SK-N-SH (cell line): ENCODE results near the gene BPIFB3. TPM values are rescaled to one million over a fixed set of nuclear protein-coding genes. Genes with fewer than 3 reads are reported as not detected.

Experiments
- CTCF ChIA-PET: fragments of 300-600, 350-600 bp; formaldehyde crosslinking; extraction: SDS; loops from one replicate; lab custom pipeline; 2021; lab: Yijun Ruan, JAX
- POLR2A ChIA-PET: fragments of 350-600 bp; sonication (Branson Sonifier 250); formaldehyde crosslinking; extraction: SDS; loops from one replicate; lab custom pipeline; 2020; ENCODE audit warnings: antibody characterized with exemption, inconsistent platforms; lab: Yijun Ruan, JAX
- DNase-seq: peaks from one replicate; pipeline ENCODE4 v3.0.0; 2012
- H2AFZ ChIP-seq: fragments of 200-600 bp; sonication (generic); 2 replicates; pipeline ENCODE4 v1.8.1; 2016; ENCODE audit warnings: antibody characterized with exemption, mild to moderate bottlenecking, low read depth
- H3F3A ChIP-seq: fragments of 200-600 bp; sonication (generic); replicated peaks from 2 replicates; pipeline ENCODE3; 2016; ENCODE audit warnings: antibody characterized with exemption, mild to moderate bottlenecking; ENCODE audit not compliant: insufficient read depth
- H3K27ac ChIP-seq, 2 experiments: fragments of 200-500 bp in 1 of 2; fragments of 200-600 bp in 1 of 2; sonication (Bioruptor generic) in 1 of 2; sonication (generic), shearing (Covaris generic) in 1 of 2; 2 replicates each; pipeline versions ENCODE4 v1.5.1 to v1.6.1; 2014 to 2016; ENCODE audit warnings: low read depth in 2 of 2, inconsistent platforms in 1 of 2, low read length in 1 of 2, mild to moderate bottlenecking in 1 of 2, mixed read lengths in 1 of 2
- H3K27me3 ChIP-seq: fragments of 200-600 bp; sonication (generic), shearing (Covaris generic); 2 replicates; pipeline ENCODE4 v1.6.1; 2016; ENCODE audit warnings: mixed run types; ENCODE audit not compliant: insufficient read depth
- H3K36me3 ChIP-seq, 2 experiments: fragments of 200-500 bp in 1 of 2; fragments of 200-600 bp in 1 of 2; sonication (Bioruptor generic) in 1 of 2; sonication (generic) in 1 of 2; replicated peaks in 1 of 2; 2 replicates each; pipeline versions ENCODE3 to v1.5.1; 2014 to 2016; ENCODE audit warnings: low read length in 1 of 2, mild to moderate bottlenecking in 1 of 2; ENCODE audit not compliant: insufficient read depth in 2 of 2, control insufficient read depth in 1 of 2
- H3K4me1 ChIP-seq, 2 experiments: fragments of 200-500 bp in 1 of 2; fragments of 200-600 bp in 1 of 2; sonication (Bioruptor generic) in 1 of 2; sonication (generic), shearing (Covaris generic) in 1 of 2; 2 replicates each; pipeline versions ENCODE4 v1.5.1 to v1.6.1; 2014 to 2016; ENCODE audit warnings: low read depth in 1 of 2, low read length in 1 of 2, mixed run types in 1 of 2; ENCODE audit not compliant: insufficient read depth in 2 of 2, control insufficient read depth in 1 of 2
- H3K4me2 ChIP-seq: fragments of 200-600 bp; sonication (generic), shearing (Covaris generic); 2 replicates; pipeline ENCODE4 v1.6.1; 2017; ENCODE audit warnings: mixed run types
- H3K4me3 ChIP-seq, 2 experiments: fragments of 200-500 bp in 1 of 2; fragments of 200-600 bp in 1 of 2; sonication (Bioruptor generic) in 1 of 2; sonication (generic), shearing (Covaris generic) in 1 of 2; 2 replicates each; pipeline versions ENCODE4 v1.5.1 to v1.8.1; 2014 to 2016; ENCODE audit warnings: low read depth in 2 of 2, inconsistent platforms in 1 of 2, low read length in 1 of 2, mild to moderate bottlenecking in 1 of 2, mixed read lengths in 1 of 2, moderate library complexity in 1 of 2
- H3K79me2 ChIP-seq: fragments of 200-600 bp; sonication (generic); 2 replicates; pipeline ENCODE4 v1.8.1; 2017; ENCODE audit warnings: mild to moderate bottlenecking; ENCODE audit not compliant: insufficient read depth
- H3K9ac ChIP-seq: fragments of 200-600 bp; sonication (generic); 2 replicates; pipeline ENCODE4 v1.6.1; 2017; ENCODE audit warnings: mixed run types
- H3K9me2 ChIP-seq: fragments of 200-600 bp; sonication (generic); 2 replicates; pipeline ENCODE4 v1.6.1; 2017; ENCODE audit warnings: mixed run types
- H3K9me3 ChIP-seq: fragments of 200-600 bp; sonication (generic); 2 replicates; pipeline ENCODE4 v1.6.1; 2017; ENCODE audit warnings: mixed run types, mild to moderate bottlenecking, moderate library complexity
- H4K20me1 ChIP-seq: fragments of 200-600 bp; sonication (generic); 2 replicates; pipeline ENCODE4 v1.6.1; 2017; ENCODE audit warnings: mild to moderate bottlenecking, mixed run types; ENCODE audit not compliant: insufficient read depth
- CHD2 ChIP-seq: fragments of 150-350 bp; IDR thresholded peaks from 2 replicates; pipeline ENCODE4 v1.6.1; 2018; ENCODE audit warnings: low read length; ENCODE audit not compliant: partially characterized antibody
- ELF1 ChIP-seq: IDR thresholded peaks from 2 replicates; pipeline ENCODE4 v1.4.0; 2012
- FOXM1 ChIP-seq: IDR thresholded peaks from 2 replicates; pipeline ENCODE4 v1.4.0; 2012; ENCODE audit warnings: low read depth, mild to moderate bottlenecking
- JUND ChIP-seq: IDR thresholded peaks from 2 replicates; pipeline ENCODE4 v1.4.0; 2012
- RAD21 ChIP-seq: IDR thresholded peaks from 2 replicates; pipeline ENCODE4 v1.6.1; 2012; ENCODE audit warnings: mild to moderate bottlenecking, low read length
- RFX5 ChIP-seq: IDR thresholded peaks from 2 replicates; pipeline ENCODE4 v1.6.1; 2012; ENCODE audit warnings: mild to moderate bottlenecking, improper control_type of control experiment, low read length
- RXRA ChIP-seq: IDR thresholded peaks from 2 replicates; pipeline ENCODE4 v1.4.0; 2012; ENCODE audit warnings: low read depth, mild to moderate bottlenecking, borderline replicate concordance
- USF2 ChIP-seq: fragments of 150-350 bp; IDR thresholded peaks from 2 replicates; pipeline ENCODE4 v1.6.1; 2017; ENCODE audit warnings: antibody characterized with exemption, low read length, low read depth, borderline replicate concordance
- YY1 ChIP-seq: IDR thresholded peaks from 2 replicates; pipeline ENCODE4 v1.4.0; 2012; ENCODE audit warnings: low read depth, mild to moderate bottlenecking
- ZBTB33 ChIP-seq: IDR thresholded peaks from 2 replicates; pipeline ENCODE4 v1.4.0; 2012; ENCODE audit warnings: low read depth, borderline replicate concordance
- WGBS: methylation state at CpG from one replicate; pipeline ENCODE4 v1.1.6; 2017; ENCODE audit warnings: low lambda C conversion rate; 5-methylcytosine and 5-hydroxymethylcytosine counted together
- polyA plus RNA-seq, 3 experiments: library from polyadenylated mRNA; depleted of rRNA; stranded (reverse); fragments of >200 nt; gene quantifications; 2 replicates each; pipeline ENCODE4 v1.2.3, GENCODE V29; 2012
- TF ChIP-seq, protein P1 (sequence below): IDR thresholded peaks from 2 replicates; pipeline ENCODE4 v1.6.1; 2012; ENCODE audit warnings: mild to moderate bottlenecking, low read depth, low read length, moderate library complexity
- TF ChIP-seq, protein P2 (sequence below): IDR thresholded peaks from 2 replicates; pipeline ENCODE4 v1.4.0; 2012; ENCODE audit warnings: low read depth
- TF ChIP-seq, protein P3 (sequence below): fragments of 200-600 bp; sonication (generic); IDR thresholded peaks from 2 replicates; pipeline ENCODE4 v1.6.1; 2017; ENCODE audit warnings: antibody characterized with exemption, mild to moderate bottlenecking, moderate library complexity

BPIFB3 gene
- polyA plus RNA-seq, 1 of the 3 experiments (the other 2 are of a cell fraction): not detected

DNA sequence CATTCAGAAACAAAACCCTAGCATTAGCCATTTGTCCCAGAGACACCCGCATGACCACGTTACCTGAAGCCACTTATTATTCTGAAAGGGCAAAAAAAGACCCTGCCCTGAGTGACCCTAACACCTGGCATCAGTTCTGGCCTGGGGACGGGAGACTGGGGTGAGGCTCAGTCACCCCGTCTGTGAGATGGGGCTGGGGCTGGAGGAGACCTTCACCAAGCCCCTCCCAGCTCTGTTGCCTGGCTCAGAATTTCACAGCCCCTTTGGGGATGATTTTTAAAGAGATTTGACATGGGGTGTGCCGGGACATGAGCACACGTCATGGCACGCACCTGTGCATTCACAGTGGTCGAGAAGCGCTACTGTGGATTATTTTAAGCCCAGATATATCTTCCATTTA, 23.6 kb upstream of the BPIFB3 start:
- 3% methylated on average over 4 of the region's 9 CpGs for WGBS
- CTCF ChIA-PET: no interaction called here
- no peak overlapping the region for H3K27ac ChIP-seq

More for the DNA sequence above, 23.6 kb upstream of the BPIFB3 start:
- Histone ChIP-seq H3K4me1 (no peaks in the 10 kb centered on the region), H3K4me2 (no peak overlapping the region), H3K9me3 (no peaks in the 10 kb centered on the region), H3K27me3 (peaks cover 6% of the 10 kb centered on the region; the same call in 1 of the 2 replicates), H3K9ac (no peak overlapping the region)
- TF ChIP-seq JUND: no peak
- no peak for TF ChIP-seq ZBTB33
- no peak for TF ChIP-seq USF2
- TF ChIP-seq RAD21: no peak
- TF ChIP-seq CHD2: no peak
- TF ChIP-seq ELF1: no peak
- TF ChIP-seq, protein P1, sequence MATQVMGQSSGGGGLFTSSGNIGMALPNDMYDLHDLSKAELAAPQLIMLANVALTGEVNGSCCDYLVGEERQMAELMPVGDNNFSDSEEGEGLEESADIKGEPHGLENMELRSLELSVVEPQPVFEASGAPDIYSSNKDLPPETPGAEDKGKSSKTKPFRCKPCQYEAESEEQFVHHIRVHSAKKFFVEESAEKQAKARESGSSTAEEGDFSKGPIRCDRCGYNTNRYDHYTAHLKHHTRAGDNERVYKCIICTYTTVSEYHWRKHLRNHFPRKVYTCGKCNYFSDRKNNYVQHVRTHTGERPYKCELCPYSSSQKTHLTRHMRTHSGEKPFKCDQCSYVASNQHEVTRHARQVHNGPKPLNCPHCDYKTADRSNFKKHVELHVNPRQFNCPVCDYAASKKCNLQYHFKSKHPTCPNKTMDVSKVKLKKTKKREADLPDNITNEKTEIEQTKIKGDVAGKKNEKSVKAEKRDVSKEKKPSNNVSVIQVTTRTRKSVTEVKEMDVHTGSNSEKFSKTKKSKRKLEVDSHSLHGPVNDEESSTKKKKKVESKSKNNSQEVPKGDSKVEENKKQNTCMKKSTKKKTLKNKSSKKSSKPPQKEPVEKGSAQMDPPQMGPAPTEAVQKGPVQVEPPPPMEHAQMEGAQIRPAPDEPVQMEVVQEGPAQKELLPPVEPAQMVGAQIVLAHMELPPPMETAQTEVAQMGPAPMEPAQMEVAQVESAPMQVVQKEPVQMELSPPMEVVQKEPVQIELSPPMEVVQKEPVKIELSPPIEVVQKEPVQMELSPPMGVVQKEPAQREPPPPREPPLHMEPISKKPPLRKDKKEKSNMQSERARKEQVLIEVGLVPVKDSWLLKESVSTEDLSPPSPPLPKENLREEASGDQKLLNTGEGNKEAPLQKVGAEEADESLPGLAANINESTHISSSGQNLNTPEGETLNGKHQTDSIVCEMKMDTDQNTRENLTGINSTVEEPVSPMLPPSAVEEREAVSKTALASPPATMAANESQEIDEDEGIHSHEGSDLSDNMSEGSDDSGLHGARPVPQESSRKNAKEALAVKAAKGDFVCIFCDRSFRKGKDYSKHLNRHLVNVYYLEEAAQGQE: no peak
- TF ChIP-seq RXRA: no peak
- no peak for TF ChIP-seq YY1
- TF ChIP-seq, protein P2, sequence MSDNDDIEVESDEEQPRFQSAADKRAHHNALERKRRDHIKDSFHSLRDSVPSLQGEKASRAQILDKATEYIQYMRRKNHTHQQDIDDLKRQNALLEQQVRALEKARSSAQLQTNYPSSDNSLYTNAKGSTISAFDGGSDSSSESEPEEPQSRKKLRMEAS: no peak
- no peak for TF ChIP-seq FOXM1
- TF ChIP-seq RFX5: no peak
- TF ChIP-seq, protein P3, sequence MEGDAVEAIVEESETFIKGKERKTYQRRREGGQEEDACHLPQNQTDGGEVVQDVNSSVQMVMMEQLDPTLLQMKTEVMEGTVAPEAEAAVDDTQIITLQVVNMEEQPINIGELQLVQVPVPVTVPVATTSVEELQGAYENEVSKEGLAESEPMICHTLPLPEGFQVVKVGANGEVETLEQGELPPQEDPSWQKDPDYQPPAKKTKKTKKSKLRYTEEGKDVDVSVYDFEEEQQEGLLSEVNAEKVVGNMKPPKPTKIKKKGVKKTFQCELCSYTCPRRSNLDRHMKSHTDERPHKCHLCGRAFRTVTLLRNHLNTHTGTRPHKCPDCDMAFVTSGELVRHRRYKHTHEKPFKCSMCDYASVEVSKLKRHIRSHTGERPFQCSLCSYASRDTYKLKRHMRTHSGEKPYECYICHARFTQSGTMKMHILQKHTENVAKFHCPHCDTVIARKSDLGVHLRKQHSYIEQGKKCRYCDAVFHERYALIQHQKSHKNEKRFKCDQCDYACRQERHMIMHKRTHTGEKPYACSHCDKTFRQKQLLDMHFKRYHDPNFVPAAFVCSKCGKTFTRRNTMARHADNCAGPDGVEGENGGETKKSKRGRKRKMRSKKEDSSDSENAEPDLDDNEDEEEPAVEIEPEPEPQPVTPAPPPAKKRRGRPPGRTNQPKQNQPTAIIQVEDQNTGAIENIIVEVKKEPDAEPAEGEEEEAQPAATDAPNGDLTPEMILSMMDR: no peak
- TF ChIP-seq, all 33 proteins: peak for 0
- no peaks in the 10 kb centered on the region for H3K79me2 ChIP-seq
- H3K36me3 ChIP-seq: no peaks in the 10 kb centered on the region
- POLR2A ChIA-PET: no interaction called here
- no peaks in the 10 kb centered on the region for H3F3A ChIP-seq
- no peak for DNase-seq
- no peaks in the 10 kb centered on the region for H4K20me1 ChIP-seq
- no peak overlapping the region for H3K4me3 ChIP-seq
- H2AFZ ChIP-seq: no peak overlapping the region
- no peaks in the 10 kb centered on the region for H3K9me2 ChIP-seq
